Measurements from ENCODE around the gene GAS6. TPM values are rescaled to one million over a fixed set of nuclear protein-coding genes. Genes with fewer than 3 reads are reported as not detected.

The GAS6 gene
- total and polyA plus RNA-seq, 11 donors: 96.7 to 438 (median 183) TPM

DNA sequence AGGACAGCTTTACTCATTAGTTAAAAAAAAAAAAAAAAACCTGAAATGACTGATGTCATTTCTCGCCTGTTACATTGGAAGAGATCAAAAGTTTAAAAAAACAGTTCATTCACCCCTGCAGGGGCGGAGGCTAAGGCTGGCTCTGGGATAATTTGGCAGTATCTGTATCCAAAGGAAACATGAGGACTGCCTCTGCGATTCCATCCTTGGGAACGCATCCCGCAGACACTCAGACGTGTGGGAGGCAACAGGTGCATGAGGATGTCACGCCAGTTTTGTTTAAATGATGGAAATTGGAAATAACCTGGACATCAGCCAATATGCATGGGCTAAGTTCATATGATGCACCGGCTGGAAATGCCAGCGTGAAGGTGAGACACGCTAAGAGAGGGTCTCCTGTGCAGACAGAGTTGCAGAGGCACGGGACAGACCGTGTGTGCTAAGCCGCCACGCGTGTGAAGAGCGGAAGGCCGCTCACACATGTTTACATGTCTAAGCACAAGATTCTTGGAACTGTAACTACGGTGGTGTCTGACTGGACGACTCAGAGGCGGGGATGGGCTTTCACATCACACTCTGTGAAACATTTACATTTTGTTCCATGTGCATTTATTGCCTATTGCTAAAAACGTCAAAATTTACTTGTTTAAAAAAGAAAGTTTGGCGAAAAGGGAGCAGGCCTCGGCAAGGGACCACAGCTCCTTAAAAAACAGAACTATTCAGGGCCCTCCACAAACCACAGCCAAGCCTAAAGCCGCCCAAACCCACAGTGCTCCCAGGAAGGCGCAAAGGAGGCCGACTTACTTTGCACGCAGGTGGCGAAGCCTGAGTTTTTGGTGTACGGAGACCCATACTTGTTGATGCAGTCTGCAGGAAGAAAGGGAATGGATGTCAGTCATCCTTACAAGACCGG, 17.9 kb downstream of the GAS6 start:
- Histone ChIP-seq H3K27ac (peak overlapping the region in 1 of 12 donors; percentile 49), H3K9me3 (no peaks in the 10 kb centered on the region), H3K27me3 (no peaks in the 10 kb centered on the region), H3K4me3 (no peak overlapping the region), H3K4me1 (peaks cover 3 to 97% (median 61%) of the 10 kb centered on the region in 12 donors), H3K36me3 (peaks cover 0 to 49% (median 34%) of the 10 kb centered on the region in 9 donors)
- TF ChIP-seq POLR2A (IDR thresholded peaks at IDR 0.05) (no peak), CTCF (IDR thresholded peaks at IDR 0.05) (no peak)
- WGBS, 4 donors: 88 to 91% (median 90%) methylated on average over 30 of the region's 30 CpGs
- intact Hi-C loops (cut with DNase I): loop anchor here in 1 of 10 donors (2.0 kb wide), 1 partner anchor 17 kb away; no protein-coding TSS in a partner anchor
- DNase-seq: peak in 2 of 5 donors; percentile 28 to 29
- no peak for ATAC-seq

DNA sequence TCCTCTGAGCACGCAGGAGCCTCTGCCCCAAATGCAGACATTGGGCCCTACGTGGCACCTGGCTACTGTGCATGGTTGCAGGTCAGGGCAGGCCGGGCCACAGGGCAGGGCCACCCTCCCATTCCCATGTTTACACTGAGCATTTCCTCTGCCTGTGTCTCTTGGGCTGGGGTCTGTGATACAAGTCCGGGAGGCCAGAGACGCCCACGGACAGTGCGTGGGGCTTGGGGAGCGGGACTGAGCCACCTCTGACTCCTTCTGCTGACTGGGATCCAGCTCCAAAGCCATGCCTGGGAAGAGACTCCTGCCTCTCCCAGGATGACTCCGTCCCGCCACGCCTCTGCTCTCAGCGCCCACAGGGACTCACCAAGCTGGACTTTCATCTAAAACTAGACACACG, 18.8 kb downstream of the GAS6 start:
- Histone ChIP-seq H3K4me1 (peaks cover 4 to 99% (median 64%) of the 10 kb centered on the region in 12 donors), H3K4me3 (no peak overlapping the region), H3K9me3 (no peaks in the 10 kb centered on the region), H3K27ac (no peak overlapping the region), H3K36me3 (peaks cover 0 to 52% (median 34%) of the 10 kb centered on the region in 9 donors), H3K27me3 (no peaks in the 10 kb centered on the region)
- intact Hi-C loops (cut with DNase I): loop anchor here in 1 of 10 donors (2.0 kb wide), 1 partner anchor 18 kb away; no protein-coding TSS in a partner anchor
- WGBS, 4 donors: 87 to 93% (median 88%) methylated on average over 13 of the region's 13 CpGs
- TF ChIP-seq CTCF (IDR thresholded peaks at IDR 0.05): no peak
- no peak for TF ChIP-seq POLR2A (IDR thresholded peaks at IDR 0.05)
- DNase-seq: peak in 1 of 5 donors; percentile 49
- ATAC-seq: no peak

GRCh38 chr13:113843864-113844556, 19.9 kb downstream of the GAS6 start:
- 48 to 63% (median 54%) methylated on average over 22 to 26 of the region's 26 CpGs for WGBS, 4 donors
- H3K36me3 ChIP-seq: peaks cover 0 to 55% (median 34%) of the 10 kb centered on the region in 9 donors
- no peaks in the 10 kb centered on the region for H3K9me3 ChIP-seq
- H3K27me3 ChIP-seq: no peaks in the 10 kb centered on the region
- DNase-seq: peak in 2 of 5 donors; percentile 45 to 66
- intact Hi-C loops (cut with DNase I): loop anchor here in 1 of 10 donors (2.0 kb wide), 1 partner anchor 19 kb away; no protein-coding TSS in a partner anchor
- peaks cover 11 to 99% (median 66%) of the 10 kb centered on the region in 12 donors for H3K4me1 ChIP-seq
- H3K27ac ChIP-seq: peak overlapping the region in 10 of 12 donors; percentile 36 to 67 (median 46)
- no peak overlapping the region for H3K4me3 ChIP-seq
- TF ChIP-seq CTCF (IDR thresholded peaks at IDR 0.05) (no peak), POLR2A (IDR thresholded peaks at IDR 0.05) (no peak)
- ATAC-seq: peak in 1 of 4 donors; percentile 33
